PC-3 (cell line): Measurements from ENCODE around the gene LAYN.

ENCODE experiments used
- CTCF ChIP-seq: fragments of 300-600 bp; sonication (generic); conservative IDR thresholded peaks from 2 replicates; pipeline ENCODE4 v1.5.1; 2017; ENCODE audit warnings: antibody characterized with exemption, low read depth, mild to moderate bottlenecking, low read length
- EZH2 ChIP-seq: fragments of 300-600 bp; sonication (generic); IDR thresholded peaks from one replicate; pipeline ENCODE4 v1.6.1; 2017; ENCODE audit warnings: antibody characterized with exemption, mild to moderate bottlenecking, low read length; ENCODE audit not compliant: unreplicated experiment
- EZH2phosphoT487 ChIP-seq: fragments of 300-600 bp; sonication (generic); IDR thresholded peaks from 2 replicates; pipeline ENCODE4 v1.6.1; 2018; ENCODE audit warnings: mild to moderate bottlenecking, antibody characterized with exemption, low read length, borderline replicate concordance

- TF ChIP-seq CTCF (no peak), EZH2 (no peak), EZH2phosphoT487 (no peak)
Measured at GRCh38 chr11:111526501-111526900, 14.0 kb upstream of the LAYN start.
